DND-41 (cell line): Measurements from ENCODE around the gene NEURL3.

Experiments
- CTCF ChIP-seq: IDR thresholded peaks from 2 replicates; pipeline ENCODE4 v1.5.1; 2012; ENCODE audit warnings: borderline replicate concordance, low read length, moderate library complexity, mild to moderate bottlenecking; ENCODE audit not compliant: poor library complexity, severe bottlenecking; ENCODE audit errors: extremely low read depth
- EZH2 ChIP-seq: IDR thresholded peaks from 3 replicates; pipeline ENCODE4 v1.6.1; 2012; ENCODE audit warnings: borderline replicate concordance, low read depth, mild to moderate bottlenecking, moderate library complexity, low read length, inconsistent platforms; ENCODE audit not compliant: severe bottlenecking

- TF ChIP-seq CTCF = no peak
- TF ChIP-seq EZH2 = no peak
Observed at GRCh38 chr2:96494188-96494587, 11.0 kb downstream of the NEURL3 start.
